Hepatocyte (in vitro differentiated cells): ENCODE results near the gene TSPAN31. TPM values are rescaled to one million over a fixed set of nuclear protein-coding genes. Genes with fewer than 3 reads are reported as not detected.
A peak's percentile ranks its signal among the peaks of the same experiment; 100 is the strongest.

Experiments used
- DNase-seq: peaks from one replicate; pipeline ENCODE4 v3.0.0-alpha.2; 2016; ENCODE audit warnings: low spot score
- H2AFZ ChIP-seq: fragments of 200-600 bp; sonication (generic); 2 replicates; pipeline ENCODE4 v1.6.0; 2016; ENCODE audit warnings: antibody characterized with exemption, mild to moderate bottlenecking
- H3K27ac ChIP-seq: fragments of 200-600 bp; sonication (generic); 2 replicates; pipeline ENCODE4 v1.5.1; 2016; ENCODE audit warnings: mild to moderate bottlenecking
- H3K27me3 ChIP-seq: fragments of 200-600 bp; sonication (generic); 2 replicates; pipeline ENCODE4 v1.6.1; 2016
- H3K36me3 ChIP-seq: fragments of 200-600 bp; sonication (generic); replicated peaks from 2 replicates; pipeline ENCODE4 v1.5.1; 2016; ENCODE audit warnings: low read depth; ENCODE audit not compliant: insufficient read depth
- H3K4me1 ChIP-seq: fragments of 200-600 bp; sonication (generic); 2 replicates; pipeline ENCODE4 v1.5.1; 2016; ENCODE audit warnings: mild to moderate bottlenecking, moderate library complexity; ENCODE audit not compliant: insufficient read depth
- H3K4me2 ChIP-seq: fragments of 200-600 bp; sonication (generic); 2 replicates; pipeline ENCODE4 v1.6.0; 2016
- H3K4me3 ChIP-seq: fragments of 200-600 bp; sonication (generic); 2 replicates; pipeline ENCODE4 v1.5.1; 2016; ENCODE audit warnings: mild to moderate bottlenecking
- H3K79me2 ChIP-seq: fragments of 200-600 bp; sonication (generic); 2 replicates; pipeline ENCODE4 v1.6.0; 2017; ENCODE audit warnings: mild to moderate bottlenecking
- H3K9me2 ChIP-seq: fragments of 200-600 bp; sonication (generic); replicated peaks from 2 replicates; pipeline ENCODE4 v1.6.0; 2017; ENCODE audit warnings: mild to moderate bottlenecking; ENCODE audit not compliant: insufficient read depth
- H3K9me3 ChIP-seq: fragments of 200-600 bp; sonication (generic); 2 replicates; pipeline ENCODE4 v1.5.1; 2016; ENCODE audit warnings: low read depth, mild to moderate bottlenecking
- H4K20me1 ChIP-seq: fragments of 200-600 bp; sonication (generic); 2 replicates; pipeline ENCODE4 v1.6.0; 2016; ENCODE audit warnings: mild to moderate bottlenecking; ENCODE audit not compliant: insufficient read depth, poor library complexity, severe bottlenecking
- EZH2 ChIP-seq: fragments of 200-600 bp; sonication (generic); IDR thresholded peaks from 2 replicates; pipeline ENCODE4 v1.6.1; 2016; ENCODE audit warnings: antibody characterized with exemption, mild to moderate bottlenecking, borderline replicate concordance
- EZH2phosphoT487 ChIP-seq: fragments of 200-600 bp; sonication (generic); IDR thresholded peaks from one replicate; pipeline ENCODE4 v1.6.1; 2018; ENCODE audit warnings: antibody characterized with exemption, mild to moderate bottlenecking, low read depth, moderate library complexity; ENCODE audit not compliant: unreplicated experiment, severe bottlenecking
- WGBS: methylation state at CpG from one replicate; pipeline ENCODE4 v1.1.6; 2016; ENCODE audit warnings: low lambda C conversion rate; ENCODE audit errors: missing lambda C conversion rate; 5-methylcytosine and 5-hydroxymethylcytosine counted together
- polyA plus RNA-seq: library from polyadenylated mRNA; unstranded; fragments of >200 nt; fragmentation: Nextera tagmentation; extraction: Ambion mirVana; gene quantifications from 2 replicates; pipeline ENCODE4 v1.2.1, GENCODE V29; 2016
- total RNA-seq: library from RNA; depleted of rRNA; stranded (reverse); fragments of >200 nt; gene quantifications from 2 replicates; pipeline ENCODE4 v1.2.3, GENCODE V29; 2014
- TF ChIP-seq, protein P1 (sequence below): fragments of 200-600 bp; sonication (generic); IDR thresholded peaks from 2 replicates; pipeline ENCODE4 v1.5.1; 2016; ENCODE audit warnings: antibody characterized with exemption, mild to moderate bottlenecking; ENCODE audit not compliant: poor library complexity

TSPAN31 gene
- total and polyA plus RNA-seq, 2 experiments from 2014 or later, result 69.2 to 81.3 TPM

DNA sequence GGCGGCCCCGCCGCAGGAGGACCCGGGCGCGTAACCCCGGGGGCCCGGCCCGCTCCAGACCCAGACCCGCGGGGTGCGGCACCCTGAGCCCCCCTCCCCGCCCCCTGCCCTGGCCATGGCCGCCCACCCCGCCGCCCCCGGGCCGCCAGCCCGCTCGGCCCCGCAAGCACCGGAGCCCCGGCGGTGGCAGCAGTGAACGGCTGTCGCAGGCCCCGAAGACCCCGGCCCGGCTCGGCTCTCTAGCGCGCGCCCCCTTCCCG is 10.3 kb downstream of the TSPAN31 start:
- Histone ChIP-seq H3K79me2 (peaks cover 26% of the 10 kb centered on the region), H3K4me1 (peaks cover 22% of the 10 kb centered on the region), H3K27me3 (no peaks in the 10 kb centered on the region), H3K4me2 (peak overlapping the region; percentile 85), H4K20me1 (peaks cover 7% of the 10 kb centered on the region), H3K27ac (peak overlapping the region; percentile 79), H3K9me2 (no peaks in the 10 kb centered on the region), H3K4me3 (peak overlapping the region; percentile 56), H3K9me3 (no peaks in the 10 kb centered on the region), H3K36me3 (no peaks in the 10 kb centered on the region), H2AFZ (no peak overlapping the region)
- no CpG with 5 or more reads among the region's 34 CpGs for WGBS
- TF ChIP-seq EZH2phosphoT487 (no peak), EZH2 (no peak)
- TF ChIP-seq, protein P1, sequence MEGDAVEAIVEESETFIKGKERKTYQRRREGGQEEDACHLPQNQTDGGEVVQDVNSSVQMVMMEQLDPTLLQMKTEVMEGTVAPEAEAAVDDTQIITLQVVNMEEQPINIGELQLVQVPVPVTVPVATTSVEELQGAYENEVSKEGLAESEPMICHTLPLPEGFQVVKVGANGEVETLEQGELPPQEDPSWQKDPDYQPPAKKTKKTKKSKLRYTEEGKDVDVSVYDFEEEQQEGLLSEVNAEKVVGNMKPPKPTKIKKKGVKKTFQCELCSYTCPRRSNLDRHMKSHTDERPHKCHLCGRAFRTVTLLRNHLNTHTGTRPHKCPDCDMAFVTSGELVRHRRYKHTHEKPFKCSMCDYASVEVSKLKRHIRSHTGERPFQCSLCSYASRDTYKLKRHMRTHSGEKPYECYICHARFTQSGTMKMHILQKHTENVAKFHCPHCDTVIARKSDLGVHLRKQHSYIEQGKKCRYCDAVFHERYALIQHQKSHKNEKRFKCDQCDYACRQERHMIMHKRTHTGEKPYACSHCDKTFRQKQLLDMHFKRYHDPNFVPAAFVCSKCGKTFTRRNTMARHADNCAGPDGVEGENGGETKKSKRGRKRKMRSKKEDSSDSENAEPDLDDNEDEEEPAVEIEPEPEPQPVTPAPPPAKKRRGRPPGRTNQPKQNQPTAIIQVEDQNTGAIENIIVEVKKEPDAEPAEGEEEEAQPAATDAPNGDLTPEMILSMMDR, result no peak
- DNase-seq, result no peak

DNA sequence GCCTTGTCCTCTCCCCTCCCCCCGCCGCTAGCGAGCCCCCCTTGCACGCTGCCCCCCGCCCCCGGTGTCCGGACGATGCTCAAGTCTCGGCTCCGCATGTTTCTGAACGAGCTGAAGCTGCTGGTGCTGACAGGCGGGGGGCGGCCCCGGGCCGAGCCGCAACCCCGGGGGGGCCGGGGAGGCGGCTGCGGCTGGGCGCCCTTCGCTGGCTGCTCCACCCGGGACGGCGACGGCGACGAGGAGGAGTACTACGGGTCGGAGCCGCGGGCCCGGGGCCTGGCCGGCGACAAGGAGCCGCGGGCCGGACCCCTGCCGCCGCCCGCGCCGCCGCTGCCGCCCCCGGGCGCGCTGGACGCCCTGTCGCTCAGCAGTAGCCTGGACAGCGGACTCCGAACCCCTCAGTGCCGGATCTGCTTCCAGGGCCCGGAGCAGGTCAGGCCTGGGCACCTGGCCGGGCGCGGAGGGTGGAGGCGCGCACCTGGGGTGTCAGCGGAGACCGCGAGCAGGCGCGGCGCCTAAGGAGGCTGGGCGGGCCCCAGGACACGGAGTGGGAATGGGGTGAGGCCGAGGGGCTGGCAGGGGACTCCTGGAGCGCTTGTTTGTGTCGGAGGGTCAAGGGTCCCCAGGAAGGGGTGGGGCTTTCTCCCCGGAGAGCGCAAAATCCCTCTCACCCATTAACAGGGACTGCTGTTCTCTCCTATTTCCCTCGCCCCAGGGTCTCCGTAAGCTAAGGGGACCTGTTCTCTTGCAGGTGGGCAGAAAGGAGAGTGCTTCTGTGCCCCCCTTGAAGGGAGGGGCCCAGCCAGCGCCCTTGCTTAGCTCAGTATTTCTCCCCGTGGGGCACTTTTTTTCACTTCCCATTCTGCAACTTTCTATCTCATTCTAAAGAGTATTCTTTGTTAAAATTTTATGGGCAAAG is 10.9 kb downstream of the TSPAN31 start:
- no peaks in the 10 kb centered on the region for H3K27me3 ChIP-seq
- H4K20me1 ChIP-seq, result peaks cover 9% of the 10 kb centered on the region
- peak overlapping the region; percentile 85 for H3K4me2 ChIP-seq
- H3K9me2 ChIP-seq, result no peaks in the 10 kb centered on the region
- peak overlapping the region; percentile 56 for H3K4me3 ChIP-seq
- DNase-seq, result peak; percentile 71
- H3K4me1 ChIP-seq, result peaks cover 18% of the 10 kb centered on the region
- no peaks in the 10 kb centered on the region for H3K36me3 ChIP-seq
- H3K79me2 ChIP-seq, result peaks cover 20% of the 10 kb centered on the region
- WGBS, result under 1% methylated on average over 39 of the region's 76 CpGs
- H2AFZ ChIP-seq, result peak overlapping the region; percentile 30
- no peaks in the 10 kb centered on the region for H3K9me3 ChIP-seq
- peak overlapping the region; percentile 79 for H3K27ac ChIP-seq
- TF ChIP-seq EZH2 (no peak), EZH2phosphoT487 (no peak)
- TF ChIP-seq, protein P1, result no peak

DNA sequence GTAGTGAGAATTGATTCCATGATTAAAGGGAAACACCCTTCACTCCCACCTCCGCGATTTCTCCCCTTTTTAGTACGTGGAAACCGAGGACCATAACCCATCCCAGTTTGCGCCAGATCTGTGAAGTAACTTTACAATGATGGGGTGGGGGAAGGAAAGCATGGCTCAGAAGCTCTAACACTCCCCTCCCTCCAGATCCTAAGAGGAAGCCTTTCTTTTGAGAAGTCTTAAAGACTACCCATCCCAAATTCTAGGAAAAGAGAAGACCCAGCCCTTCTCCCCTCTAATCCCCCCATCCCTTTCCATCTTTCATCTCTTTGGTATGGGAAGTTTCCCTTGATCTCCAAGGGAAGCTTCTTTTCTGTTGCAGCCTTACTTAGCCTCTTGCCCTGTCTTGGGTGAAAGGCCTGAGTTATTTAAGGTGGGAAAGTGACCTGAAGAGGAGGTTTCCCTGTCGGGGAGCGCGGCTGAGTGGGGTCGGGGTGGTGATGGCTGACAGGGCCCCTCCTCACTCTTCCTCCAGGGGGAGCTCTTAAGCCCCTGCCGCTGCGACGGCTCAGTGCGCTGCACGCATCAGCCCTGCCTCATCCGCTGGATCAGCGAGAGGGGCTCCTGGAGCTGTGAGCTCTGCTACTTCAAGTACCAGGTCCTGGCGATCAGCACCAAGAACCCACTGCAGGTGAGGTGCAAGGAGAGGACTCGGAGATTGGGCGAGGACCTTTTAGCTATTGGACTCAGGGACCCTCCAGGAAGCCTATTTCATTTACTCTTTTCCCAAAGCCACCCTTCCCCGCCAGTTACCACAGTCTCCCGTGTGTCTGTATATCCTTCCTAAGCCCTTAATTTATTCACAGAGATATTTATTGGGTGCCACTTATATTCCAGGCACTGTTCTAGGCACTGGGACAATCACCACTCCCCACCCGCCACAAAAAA is 11.8 kb downstream of the TSPAN31 start:
- DNase-seq, result peak; percentile 75
- Histone ChIP-seq H3K4me1 (peaks cover 14% of the 10 kb centered on the region), H3K79me2 (peaks cover 10% of the 10 kb centered on the region), H3K4me3 (peak overlapping the region; percentile 40), H3K27ac (peak overlapping the region; percentile 79), H4K20me1 (peaks cover 9% of the 10 kb centered on the region), H3K9me2 (no peaks in the 10 kb centered on the region), H3K36me3 (no peaks in the 10 kb centered on the region), H3K4me2 (peak overlapping the region; percentile 85), H3K27me3 (no peaks in the 10 kb centered on the region), H2AFZ (no peak overlapping the region), H3K9me3 (no peaks in the 10 kb centered on the region)
- TF ChIP-seq, protein P1, result peak; percentile 61
- no peak for TF ChIP-seq EZH2phosphoT487
- WGBS, result 26% methylated on average over 20 of the region's 22 CpGs
